Measurements from ENCODE around the gene AWAT1.
"Not testable (repeated sequence)": the region's sequence is repeated elsewhere in the genome, so short reads cannot be mapped to it uniquely, and the experiment has no call there.

Gene AWAT1

GRCh38 chrX:70234355-70234754 lies at the start of gene AWAT1:
Gene AWAT1, plus strand, starts transcription at chrX:70234655. Its CDS starts 41 bp downstream, at chrX:70234696.
- DNase-seq (ENCODE audit: low read depth in 1 of 2, low spot score in 1 of 2): no peak
- in situ Hi-C loops (cut with HindIII; ENCODE audit: low pct_unique_long_range_greater_than_20kb, low sequenced_read_pairs): no loop called here
- no peak for TF ChIP-seq JUND (IDR thresholded peaks at IDR 0.05; ENCODE audit: low read depth)

GRCh38 chrX:70190225-70190624 lies 44.2 kb upstream of the AWAT1 start:
- in situ Hi-C loops (cut with HindIII; ENCODE audit: low pct_unique_long_range_greater_than_20kb, low sequenced_read_pairs): no loop called here
- DNase-seq (ENCODE audit: low read depth in 1 of 2, low spot score in 1 of 2): no peak
- no peak for TF ChIP-seq JUND (IDR thresholded peaks at IDR 0.05; ENCODE audit: low read depth)

GRCh38 chrX:70196961-70197720 lies 37.3 kb upstream of the AWAT1 start:
- peak; percentile 10 to 62 for DNase-seq (ENCODE audit: low read depth in 1 of 2, low spot score in 1 of 2)
- in situ Hi-C loops (cut with HindIII; ENCODE audit: low pct_unique_long_range_greater_than_20kb, low sequenced_read_pairs): no loop called here
- TF ChIP-seq JUND (IDR thresholded peaks at IDR 0.05; ENCODE audit: low read depth): no peak

GRCh38 chrX:70201732-70202131 lies 32.7 kb upstream of the AWAT1 start:
- in situ Hi-C loops (cut with HindIII; ENCODE audit: low pct_unique_long_range_greater_than_20kb, low sequenced_read_pairs): no loop called here
- no peak for TF ChIP-seq JUND (IDR thresholded peaks at IDR 0.05; ENCODE audit: low read depth)

DNA sequence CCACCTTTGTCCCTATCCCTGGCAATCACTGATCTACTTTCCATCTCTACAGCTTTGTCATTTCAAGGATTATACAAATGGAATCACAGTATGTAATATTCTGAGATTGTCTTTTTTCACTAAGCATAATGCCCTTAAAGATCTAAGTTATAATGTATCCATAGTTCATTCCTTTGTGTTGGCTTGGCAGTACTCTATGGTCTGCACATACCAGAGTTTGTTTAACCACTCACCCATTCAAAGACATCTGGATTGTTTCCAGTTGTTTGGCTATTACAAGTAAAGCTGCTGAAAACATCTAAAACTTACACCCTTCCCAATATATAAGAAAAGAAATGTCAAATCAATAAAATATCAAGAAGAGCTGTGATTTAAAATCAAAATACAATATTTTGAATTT lies 26.0 kb upstream of the AWAT1 start:
- in situ Hi-C loops (cut with HindIII; ENCODE audit: low pct_unique_long_range_greater_than_20kb, low sequenced_read_pairs): no loop called here
- TF ChIP-seq JUND (IDR thresholded peaks at IDR 0.05; ENCODE audit: low read depth): no peak
- no peak for DNase-seq (ENCODE audit: low read depth in 1 of 2, low spot score in 1 of 2)

More at GRCh38 chrX:70201732-70202131, 32.7 kb upstream of the AWAT1 start:
- DNase-seq (ENCODE audit: low read depth in 1 of 2, low spot score in 1 of 2): no peak

DNA sequence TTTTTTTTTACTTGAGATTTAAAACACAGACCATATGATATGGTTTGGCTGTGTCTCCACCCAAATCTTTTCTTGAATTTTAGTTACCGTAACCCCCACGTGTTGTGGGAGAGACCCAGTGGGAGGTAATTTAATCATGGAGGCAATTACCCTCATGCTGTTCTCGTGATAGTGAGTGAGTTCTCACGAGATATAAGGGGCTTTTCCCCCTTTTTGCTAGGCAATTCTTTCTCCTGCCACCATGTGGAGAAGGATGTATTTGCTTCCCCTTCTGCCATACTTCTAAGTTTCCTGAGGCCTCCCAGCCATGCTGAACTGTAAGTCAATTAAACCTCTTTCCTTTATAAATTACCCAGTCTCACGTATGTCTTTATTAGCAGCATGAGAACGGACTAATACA lies 24.9 kb upstream of the AWAT1 start:
- DNase-seq (ENCODE audit: low read depth in 1 of 2, low spot score in 1 of 2); in situ Hi-C loops (cut with HindIII; ENCODE audit: low pct_unique_long_range_greater_than_20kb, low sequenced_read_pairs): not testable (repeated sequence)

GRCh38 chrX:70219938-70220764 lies 14.3 kb upstream of the AWAT1 start:
- in situ Hi-C loops (cut with HindIII; ENCODE audit: low pct_unique_long_range_greater_than_20kb, low sequenced_read_pairs): no loop called here
- DNase-seq (ENCODE audit: low read depth in 1 of 2, low spot score in 1 of 2): peak in 1 of 2 experiments; percentile 65
- no peak for TF ChIP-seq JUND (IDR thresholded peaks at IDR 0.05; ENCODE audit: low read depth)

- in situ Hi-C loops (cut with HindIII; ENCODE audit: low pct_unique_long_range_greater_than_20kb, low sequenced_read_pairs): no loop called here
- no peak for DNase-seq (ENCODE audit: low read depth in 1 of 2, low spot score in 1 of 2)
- TF ChIP-seq JUND (IDR thresholded peaks at IDR 0.05; ENCODE audit: low read depth): no peak
Measured at GRCh38 chrX:70226048-70226447, 8.4 kb upstream of the AWAT1 start.

DNA sequence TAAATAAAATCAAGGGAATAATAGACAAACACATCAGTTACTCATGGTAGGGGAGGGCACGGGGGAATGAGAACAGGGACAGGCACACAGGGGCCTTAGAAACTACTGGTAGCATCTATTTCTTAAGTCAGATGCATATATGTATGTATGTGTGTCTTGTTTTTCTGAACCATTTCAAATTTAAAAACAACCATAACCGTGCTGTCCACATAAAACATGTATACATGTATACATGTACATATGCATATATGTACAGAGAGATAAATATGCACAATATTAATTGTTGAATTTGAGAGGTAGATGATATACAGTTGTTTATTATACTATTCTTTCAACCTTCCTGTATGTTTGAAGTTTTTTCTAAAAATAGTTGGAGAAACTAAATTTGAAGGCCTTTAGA lies 7.8 kb upstream of the AWAT1 start:
- in situ Hi-C loops (cut with HindIII; ENCODE audit: low pct_unique_long_range_greater_than_20kb, low sequenced_read_pairs): no loop called here
- no peak for DNase-seq (ENCODE audit: low read depth in 1 of 2, low spot score in 1 of 2)
- no peak for TF ChIP-seq JUND (IDR thresholded peaks at IDR 0.05; ENCODE audit: low read depth)

GRCh38 chrX:70231666-70232065 lies 2.8 kb upstream of the AWAT1 start:
- no peak for DNase-seq (ENCODE audit: low read depth in 1 of 2, low spot score in 1 of 2)
- in situ Hi-C loops (cut with HindIII; ENCODE audit: low pct_unique_long_range_greater_than_20kb, low sequenced_read_pairs): no loop called here
- no peak for TF ChIP-seq JUND (IDR thresholded peaks at IDR 0.05; ENCODE audit: low read depth)

DNA sequence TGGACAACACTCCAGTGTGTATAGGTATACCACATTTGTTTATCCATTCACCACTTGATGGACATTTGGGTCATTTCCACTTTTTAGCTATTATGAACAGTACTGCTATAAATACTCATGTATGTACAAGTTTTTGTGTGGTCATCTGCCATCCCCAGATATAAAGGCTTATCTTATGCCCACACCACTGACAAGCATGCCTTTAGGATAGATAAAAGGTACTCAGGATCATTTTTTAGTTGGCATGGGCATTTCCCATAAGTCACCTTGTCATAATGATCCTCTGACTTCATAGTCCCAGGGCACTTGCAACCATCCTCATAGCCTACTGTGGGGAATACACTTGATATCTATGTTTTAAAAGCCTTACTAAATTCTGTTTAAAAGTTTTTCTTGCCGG lies 6.3 kb downstream of the AWAT1 start:
- in situ Hi-C loops (cut with HindIII; ENCODE audit: low pct_unique_long_range_greater_than_20kb, low sequenced_read_pairs): no loop called here
- TF ChIP-seq JUND (IDR thresholded peaks at IDR 0.05; ENCODE audit: low read depth): no peak
- no peak for DNase-seq (ENCODE audit: low read depth in 1 of 2, low spot score in 1 of 2)

DNA sequence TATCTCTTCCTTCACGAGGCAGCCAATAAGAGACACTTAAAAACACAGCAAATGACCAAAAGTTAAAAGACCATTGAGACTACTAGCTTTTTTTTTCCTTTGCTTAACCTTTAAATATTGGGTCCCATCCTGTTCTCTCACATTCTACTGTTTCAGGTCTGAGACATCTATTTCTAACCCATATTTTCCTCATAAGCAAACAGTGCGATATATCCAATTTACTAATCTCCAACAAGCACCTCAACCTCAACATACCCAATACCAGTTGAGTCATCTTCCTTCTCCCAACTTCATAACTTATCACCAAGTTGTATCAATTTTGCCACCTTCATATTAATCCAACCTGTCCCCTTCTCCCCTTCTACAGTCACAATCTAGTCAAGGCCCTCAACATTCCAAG lies 7.0 kb downstream of the AWAT1 start:
- no peak for DNase-seq (ENCODE audit: low read depth in 1 of 2, low spot score in 1 of 2)
- in situ Hi-C loops (cut with HindIII; ENCODE audit: low pct_unique_long_range_greater_than_20kb, low sequenced_read_pairs): no loop called here
- no peak for TF ChIP-seq JUND (IDR thresholded peaks at IDR 0.05; ENCODE audit: low read depth)

GRCh38 chrX:70243601-70244000 lies 9.1 kb downstream of the AWAT1 start:
- DNase-seq (ENCODE audit: low read depth in 1 of 2, low spot score in 1 of 2); in situ Hi-C loops (cut with HindIII; ENCODE audit: low pct_unique_long_range_greater_than_20kb, low sequenced_read_pairs): not testable (repeated sequence)

Measured in T47D (cell line).